Glomerular visceral epithelial cell (primary cell): Measurements from ENCODE around the gene ONECUT1.

Source experiments
- DNase-seq: peaks from one replicate; pipeline ENCODE4 v3.0.0-alpha.2; 2016; ENCODE audit errors: extremely low spot score

ONECUT1 gene

GRCh38 chr15:52797625-52798501 is 7.7 kb upstream of the ONECUT1 start:
- no peak for DNase-seq

- no peak for DNase-seq
Measured at GRCh38 chr15:52796753-52797520, 6.8 kb upstream of the ONECUT1 start.

DNA sequence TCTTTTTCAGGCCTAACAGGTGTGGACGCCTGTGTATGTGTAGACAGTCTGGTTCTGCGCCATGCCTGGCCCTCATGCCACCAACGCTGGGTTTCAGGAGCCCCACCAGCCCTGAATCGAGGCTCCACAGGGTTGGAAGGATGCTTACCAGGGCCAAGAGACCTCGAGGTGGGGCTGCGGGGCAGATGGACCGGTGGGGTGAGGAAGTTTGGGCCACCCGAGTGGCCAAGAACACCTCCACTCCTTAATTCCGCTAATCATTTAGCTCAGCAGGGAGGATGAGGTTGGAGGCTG is 6.0 kb upstream of the ONECUT1 start:
- DNase-seq, result no peak

- DNase-seq, result no peak
Measured at GRCh38 chr15:52795464-52796227, 5.5 kb upstream of the ONECUT1 start.

GRCh38 chr15:52794665-52795463 is 4.7 kb upstream of the ONECUT1 start:
- no peak for DNase-seq

DNA sequence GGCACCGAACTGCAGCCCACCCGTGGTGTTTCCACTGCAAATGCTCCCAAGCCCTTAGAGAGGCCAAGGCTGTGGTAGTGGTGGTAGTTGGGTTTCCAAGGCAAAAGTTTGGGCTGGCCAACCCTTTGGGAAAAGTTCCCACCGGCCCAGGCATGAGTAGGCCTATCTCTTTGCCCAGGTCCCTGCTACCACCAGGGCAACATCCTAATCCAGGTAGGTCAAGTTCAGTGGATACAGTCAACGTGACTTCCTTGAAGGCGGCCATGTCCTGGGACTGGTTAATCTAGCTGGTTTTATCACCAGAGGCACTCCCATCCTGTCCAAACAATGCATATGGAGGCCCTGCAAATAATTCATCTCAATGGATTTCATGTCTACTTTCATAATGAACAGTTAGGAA is 1.6 kb upstream of the ONECUT1 start:
- no peak for DNase-seq

DNA sequence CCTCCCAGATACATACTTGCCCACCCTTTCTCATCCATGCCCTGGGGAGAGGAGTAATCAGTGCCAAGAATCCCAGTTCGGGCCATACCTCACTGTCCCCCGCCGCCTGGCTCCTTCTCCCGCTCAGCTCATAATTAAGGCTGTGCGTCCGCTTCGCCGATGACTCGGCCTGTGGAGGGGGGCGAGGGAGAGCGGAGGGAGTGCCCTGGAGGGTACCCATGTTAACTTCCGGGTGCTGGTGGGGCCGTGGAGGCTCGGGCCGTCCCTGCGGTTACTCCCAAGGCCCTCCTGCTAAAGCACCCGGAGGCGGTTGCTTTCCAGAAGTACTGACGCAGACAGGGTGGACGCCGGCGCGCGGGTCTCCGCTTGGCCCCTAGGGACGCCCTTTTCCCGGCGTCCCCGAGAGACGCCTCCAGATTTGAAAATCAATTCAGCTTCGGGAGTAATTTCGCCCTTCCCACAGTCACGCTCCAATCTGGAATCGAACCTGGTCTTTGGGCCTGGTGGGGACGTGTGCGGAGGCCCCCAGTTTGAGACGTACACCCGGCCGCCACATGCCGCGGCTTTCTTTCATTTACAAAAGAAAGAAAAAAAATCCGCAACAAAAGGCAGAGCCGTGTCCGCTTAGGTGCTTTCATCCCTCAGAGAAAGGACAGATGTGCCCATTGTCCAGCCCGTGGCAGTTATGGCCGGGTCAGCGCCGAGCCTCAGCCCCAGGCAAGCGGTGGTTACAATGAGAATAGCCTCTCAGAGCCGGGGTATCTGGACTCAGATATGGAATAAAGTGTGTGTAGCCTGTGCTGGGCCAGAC is 1.0 kb upstream of the ONECUT1 start:
- no peak for DNase-seq

GRCh38 chr15:52789601-52790168 is 451 bp downstream of the ONECUT1 start:
- peak; percentile 29 for DNase-seq

DNA sequence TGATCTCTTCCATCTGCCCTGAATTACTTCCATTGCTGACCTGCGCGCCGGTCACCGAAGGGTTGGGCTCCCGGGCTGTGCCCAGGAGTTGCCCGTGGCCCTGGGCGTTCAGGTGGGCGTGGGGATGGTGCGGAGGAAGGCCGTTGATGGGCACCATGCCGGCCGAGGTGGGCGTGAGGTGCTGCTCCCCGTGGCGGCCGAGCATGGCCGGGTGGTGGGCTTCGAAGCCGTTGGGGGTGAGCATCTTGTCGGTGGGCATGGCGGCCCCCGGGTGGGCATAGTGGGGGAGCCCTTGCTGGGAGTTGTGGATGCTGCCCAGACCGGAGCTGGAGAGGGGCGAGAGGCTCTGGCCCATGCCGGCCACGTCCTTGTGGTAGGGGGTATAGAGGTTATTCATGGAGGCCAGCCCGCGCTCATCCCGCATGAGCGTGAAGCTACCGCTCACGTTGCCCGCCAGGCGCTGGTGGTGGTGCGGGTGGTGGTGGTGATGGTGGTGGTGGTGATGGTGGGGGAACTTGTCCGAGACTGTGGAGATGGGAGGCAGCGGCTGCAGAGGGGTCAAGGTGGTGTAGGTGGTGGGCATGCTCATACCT is 1.0 kb downstream of the ONECUT1 start:
- DNase-seq, result no peak

DNA sequence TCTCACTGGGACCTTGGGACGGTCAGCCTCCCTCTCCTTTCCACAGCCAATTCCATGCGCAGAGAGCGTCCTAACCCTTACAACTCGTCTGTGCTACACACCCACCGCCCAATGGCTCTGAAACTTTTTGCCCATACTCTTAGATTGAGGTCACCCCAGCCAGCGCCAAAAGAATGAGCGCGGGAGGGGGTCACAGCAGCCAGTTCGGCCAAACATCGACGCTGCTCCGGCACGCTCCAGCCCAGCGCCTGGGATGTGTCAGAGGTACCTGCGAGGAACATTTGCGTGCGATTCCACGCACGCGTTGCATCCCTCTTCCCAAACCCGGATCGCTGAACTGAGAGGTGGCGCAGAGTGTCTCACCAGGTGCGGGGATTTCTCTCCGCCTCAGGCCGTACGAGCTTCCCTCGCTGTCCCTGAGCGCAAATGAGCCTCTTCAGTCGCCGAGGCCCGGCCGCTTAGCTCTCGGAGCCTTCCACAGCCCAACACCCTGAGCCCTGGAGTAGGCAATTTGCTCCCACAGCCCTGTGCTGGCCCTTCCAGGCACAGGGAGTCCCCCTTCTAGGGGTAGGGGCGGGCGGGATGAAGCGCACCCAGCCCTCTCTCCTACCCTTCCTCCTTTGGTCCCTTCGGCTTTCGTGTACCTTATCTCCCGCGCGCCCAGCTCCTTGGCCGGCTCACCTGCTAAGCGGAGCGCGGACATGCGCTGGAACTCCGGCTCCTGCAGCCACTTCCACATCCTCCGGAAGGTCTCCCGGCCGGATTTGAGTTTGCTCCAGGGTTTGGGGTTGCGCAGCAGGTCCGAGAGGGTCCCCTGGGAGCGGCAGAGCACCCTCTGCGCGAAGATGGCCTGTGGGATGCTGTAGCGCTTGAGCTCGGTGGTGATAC is 1.8 kb downstream of the ONECUT1 start:
- no peak for DNase-seq

DNA sequence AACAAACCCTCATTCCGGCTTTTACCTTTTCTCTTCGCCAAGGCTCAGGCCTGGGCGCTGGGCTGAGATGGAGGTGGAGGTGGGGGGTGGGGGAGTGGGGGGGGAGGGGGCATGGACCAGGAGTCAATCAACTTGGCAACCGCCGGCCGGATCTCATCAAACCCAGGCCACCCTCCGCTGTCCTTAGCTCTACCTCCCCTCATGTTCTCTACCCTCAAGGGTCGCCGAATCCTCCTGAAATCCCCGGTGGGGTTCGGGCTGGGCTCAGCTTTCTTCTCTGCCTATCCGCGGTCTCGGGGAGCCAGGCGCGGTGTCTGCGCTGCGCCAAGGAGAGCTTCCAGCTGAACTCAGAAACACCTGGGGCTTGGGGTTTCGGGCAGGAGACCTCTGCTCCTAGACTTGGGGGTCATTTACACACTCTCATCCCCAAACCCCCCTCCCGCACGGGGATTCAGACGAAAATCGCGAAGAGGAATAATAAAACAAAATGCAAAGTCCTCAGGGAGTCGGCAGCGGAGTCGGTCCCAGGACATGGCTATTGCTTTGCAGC is 2.5 kb downstream of the ONECUT1 start:
- no peak for DNase-seq

DNA sequence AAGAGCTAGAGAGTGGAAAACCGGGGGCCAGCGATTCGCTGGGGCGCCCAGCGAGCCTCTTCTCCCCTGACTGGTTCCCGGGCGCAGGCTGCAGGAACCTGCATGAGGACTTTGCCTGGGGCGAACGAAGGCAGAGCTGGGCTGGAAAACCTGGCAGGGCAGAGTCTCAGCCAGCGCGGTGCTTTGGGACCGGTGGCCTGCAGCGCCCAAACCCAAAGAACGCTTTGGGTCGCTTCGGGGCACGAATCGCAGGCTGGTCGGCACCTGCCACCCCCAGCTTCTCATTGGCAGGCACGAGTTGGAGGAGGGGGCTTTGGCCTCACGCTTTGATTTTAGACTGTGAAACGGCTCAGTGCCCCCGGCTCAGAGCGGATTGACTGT is 3.0 kb downstream of the ONECUT1 start:
- DNase-seq, result no peak

GRCh38 chr15:52786436-52787122 is 3.6 kb downstream of the ONECUT1 start:
- DNase-seq, result no peak

DNA sequence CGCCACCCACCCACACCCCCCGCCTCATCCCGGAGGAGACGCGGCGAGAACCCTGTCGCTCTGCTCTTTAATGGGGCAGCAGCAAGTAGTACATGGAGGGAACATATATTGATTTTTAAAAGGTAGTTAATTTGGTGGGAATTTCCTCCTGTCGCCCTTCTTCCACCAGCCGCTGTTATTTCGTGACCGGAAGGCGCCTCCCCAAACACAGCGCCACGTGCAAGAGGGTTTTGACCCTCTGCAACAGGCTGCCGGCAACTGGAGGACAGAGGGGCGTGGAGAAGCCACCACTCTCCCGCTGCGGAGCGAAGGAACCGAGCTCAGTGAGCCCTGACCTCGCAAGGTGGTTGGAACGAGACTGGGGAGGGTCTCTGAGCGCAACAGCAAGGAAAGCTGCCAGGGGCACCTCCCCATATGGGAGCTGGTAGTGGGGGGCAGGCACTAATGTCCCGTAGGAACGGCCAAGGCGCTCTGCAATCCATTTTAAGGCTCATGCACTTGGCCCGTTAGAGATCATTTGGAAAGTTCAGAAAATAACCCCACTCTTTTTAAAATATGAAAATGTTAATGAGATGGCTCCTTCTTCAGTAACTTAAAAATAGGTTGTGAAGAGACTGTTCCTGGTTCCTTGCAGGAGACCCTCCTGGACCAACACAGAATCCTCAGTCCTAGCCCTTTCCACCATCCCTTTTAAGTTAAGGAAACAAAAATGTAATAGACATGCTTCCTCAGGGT is 4.3 kb downstream of the ONECUT1 start:
- DNase-seq, result no peak

DNA sequence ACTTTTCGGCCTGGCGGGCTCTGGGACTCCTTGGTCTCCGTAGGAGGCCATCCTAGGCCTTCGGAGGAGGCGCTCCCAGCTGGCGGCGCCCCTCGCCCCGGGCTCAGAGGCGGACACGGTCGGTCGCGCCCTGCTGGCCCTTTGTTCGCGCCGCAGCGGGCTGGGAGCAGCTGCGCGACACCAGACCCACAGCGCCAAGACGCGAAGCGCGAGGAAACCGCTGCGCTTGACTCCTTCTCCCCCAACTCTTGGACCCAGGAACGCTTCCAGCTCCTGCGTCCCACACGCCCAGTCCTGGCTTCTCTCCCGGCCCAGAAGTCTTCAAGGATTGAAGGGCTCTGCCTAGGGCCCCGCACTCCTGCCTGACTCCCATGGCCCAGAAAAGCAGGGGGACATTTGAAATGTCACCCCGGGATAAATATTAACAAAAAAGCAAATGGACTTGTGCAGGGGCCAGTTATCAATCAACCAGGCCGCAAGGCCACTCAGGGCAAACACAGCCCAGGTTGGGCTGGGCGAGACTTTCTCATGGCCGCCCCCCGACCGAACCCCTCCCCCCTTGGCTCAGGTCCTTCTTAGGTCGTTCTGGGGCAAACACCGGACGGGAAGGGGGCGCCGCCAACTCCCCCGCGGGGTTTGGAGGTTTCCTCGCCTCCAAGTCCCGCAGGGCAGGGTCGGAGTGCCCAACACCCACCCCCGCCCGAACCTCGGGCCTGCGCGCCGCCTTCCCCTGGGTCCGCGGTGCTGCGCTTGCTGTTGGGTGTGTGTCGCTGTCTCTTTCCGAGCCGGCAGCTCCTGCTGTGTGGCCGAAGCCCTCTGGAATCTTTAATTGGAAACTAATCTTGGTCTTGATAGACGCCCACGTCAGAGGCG is 5.1 kb downstream of the ONECUT1 start:
- no peak for DNase-seq
